Measurements from ENCODE around the gene SORCS1. TPM values are rescaled to one million over a fixed set of nuclear protein-coding genes. Genes with fewer than 3 reads are reported as not detected.

SORCS1 gene
- polyA plus RNA-seq, 1 of the 3 experiments (the other 2 are of a cell fraction) = 0.66 TPM

GRCh38 chr10:106741006-106741530 is 423.4 kb downstream of the SORCS1 start:
- no peak for TF ChIP-seq RXRA (IDR thresholded peaks at IDR 0.05; ENCODE audit: borderline replicate concordance, low read depth)
- no peak for TF ChIP-seq MXI1 (IDR thresholded peaks at IDR 0.05; ENCODE audit: low read depth, low read length)
- TF ChIP-seq CHD2 (IDR thresholded peaks at IDR 0.05; ENCODE audit: low read length, partially characterized antibody) = no peak
- no peak for TF ChIP-seq FOXJ3 (CRISPR knock-in tag; IDR thresholded peaks at IDR 0.05)
- no peak for TF ChIP-seq ZBTB33 (IDR thresholded peaks at IDR 0.05; ENCODE audit: borderline replicate concordance, low read depth)
- TF ChIP-seq RCOR1 (IDR thresholded peaks at IDR 0.05; ENCODE audit: low read length) = no peak
- TF ChIP-seq NRF1 (IDR thresholded peaks at IDR 0.05; ENCODE audit: low read depth, low read length) = no peak
- TF ChIP-seq TCF12 (IDR thresholded peaks at IDR 0.05) = no peak
- no peak for TF ChIP-seq EZH2phosphoT487 (IDR thresholded peaks at IDR 0.05; ENCODE audit: borderline replicate concordance, low read depth)
- TF ChIP-seq RAD21 (IDR thresholded peaks at IDR 0.05; ENCODE audit: low read length) = no peak
- TF ChIP-seq FOSL2 (IDR thresholded peaks at IDR 0.05; ENCODE audit: borderline replicate concordance, low read depth) = no peak
- TF ChIP-seq USF1 (IDR thresholded peaks at IDR 0.05; ENCODE audit: borderline replicate concordance, low read depth) = no peak
- no peak for TF ChIP-seq FOXM1 (IDR thresholded peaks at IDR 0.05; ENCODE audit: low read depth)
- TF ChIP-seq RFX5 (IDR thresholded peaks at IDR 0.05; ENCODE audit: low read length) = no peak
- no peaks in the 10 kb centered on the region for H3K9me2 ChIP-seq
- H3K9me3 ChIP-seq = no peaks in the 10 kb centered on the region
- no peak overlapping the region for H2AFZ ChIP-seq (ENCODE audit: low read depth)
- ChIA-PET CTCF (interaction anchor here (1.3 kb wide), 1 partner anchor 26 kb away, joined by 4 read pairs; no protein-coding TSS in a partner anchor), POLR2A (no interaction called here)
- no peak overlapping the region for H3K9ac ChIP-seq
- no peaks in the 10 kb centered on the region for H3K36me3 ChIP-seq (replicated peaks in 1 of 2; ENCODE audit: control insufficient read depth in 1 of 2, insufficient read depth in 2 of 2, low read length in 1 of 2)
- no peak overlapping the region for H3K4me3 ChIP-seq (ENCODE audit: low read depth in 2 of 2, low read length in 1 of 2)
- no peaks in the 10 kb centered on the region for H3K27me3 ChIP-seq (ENCODE audit: insufficient read depth)
- H3K4me1 ChIP-seq (ENCODE audit: control insufficient read depth in 1 of 2, insufficient read depth in 2 of 2, low read depth in 1 of 2, low read length in 1 of 2) = peaks cover 0 to 5% of the 10 kb centered on the region in 2 experiments; a peak in 1 of 4 replicates
- no peaks in the 10 kb centered on the region for H3F3A ChIP-seq (replicated peaks; ENCODE audit: insufficient read depth)
- DNase-seq = no peak
- H3K4me2 ChIP-seq = no peak overlapping the region
- H3K27ac ChIP-seq (ENCODE audit: low read depth in 2 of 2, low read length in 1 of 2) = no peak overlapping the region
- no peaks in the 10 kb centered on the region for H3K79me2 ChIP-seq (ENCODE audit: insufficient read depth)
- no peaks in the 10 kb centered on the region for H4K20me1 ChIP-seq (ENCODE audit: insufficient read depth)
- WGBS (ENCODE audit: low lambda C conversion rate) = 31% methylated on average over 4 of the region's 4 CpGs

- Histone ChIP-seq H3K27me3 (ENCODE audit: insufficient read depth) (no peaks in the 10 kb centered on the region), H3K36me3 (replicated peaks in 1 of 2; ENCODE audit: control insufficient read depth in 1 of 2, insufficient read depth in 2 of 2, low read length in 1 of 2) (no peaks in the 10 kb centered on the region), H2AFZ (ENCODE audit: low read depth) (no peak overlapping the region), H3K4me2 (no peak overlapping the region), H3K4me3 (ENCODE audit: low read depth in 2 of 2, low read length in 1 of 2) (no peak overlapping the region), H3K27ac (ENCODE audit: low read depth in 2 of 2, low read length in 1 of 2) (no peak overlapping the region), H4K20me1 (ENCODE audit: insufficient read depth) (no peaks in the 10 kb centered on the region), H3K79me2 (ENCODE audit: insufficient read depth) (no peaks in the 10 kb centered on the region), H3K9ac (no peak overlapping the region), H3F3A (replicated peaks; ENCODE audit: insufficient read depth) (no peaks in the 10 kb centered on the region), H3K9me2 (no peaks in the 10 kb centered on the region), H3K4me1 (ENCODE audit: control insufficient read depth in 1 of 2, insufficient read depth in 2 of 2, low read depth in 1 of 2, low read length in 1 of 2) (peaks cover 0 to 5% of the 10 kb centered on the region in 2 experiments; a peak in 1 of 4 replicates), H3K9me3 (no peaks in the 10 kb centered on the region)
- no peak for TF ChIP-seq FOXJ3 (CRISPR knock-in tag; IDR thresholded peaks at IDR 0.05)
- no peak for TF ChIP-seq CTCF (IDR thresholded peaks at IDR 0.05)
- WGBS (ENCODE audit: low lambda C conversion rate) = 50% methylated on average over 1 of the region's 1 CpG
- POLR2A ChIA-PET = no interaction called here
- CTCF ChIA-PET = interaction anchor here (1.5 kb wide), 1 partner anchor 18 kb away, joined by 3 read pairs; no protein-coding TSS in a partner anchor
- DNase-seq = no peak
These were observed 424.4 kb downstream of the SORCS1 start for GRCh38 chr10:106740071-106740470.
